Neural progenitor cell (in vitro differentiated cells): Measurements from ENCODE around the gene MTG2.

Experiments used
- EZH2 ChIP-seq: fragments of 200-600 bp; sonication (generic); IDR thresholded peaks from 2 replicates; pipeline ENCODE4 v1.6.1; 2017; ENCODE audit warnings: antibody characterized with exemption, mild to moderate bottlenecking, moderate library complexity
- EZH2phosphoT487 ChIP-seq: fragments of 200-600 bp; sonication (generic); IDR thresholded peaks from 2 replicates; pipeline ENCODE4 v1.6.1; 2017; ENCODE audit warnings: antibody characterized with exemption
- TF ChIP-seq, protein P1 (sequence below): fragments of 200-600 bp; sonication (generic); IDR thresholded peaks from 2 replicates; pipeline ENCODE4 v1.5.1; 2017; ENCODE audit warnings: antibody characterized with exemption, mild to moderate bottlenecking

DNA sequence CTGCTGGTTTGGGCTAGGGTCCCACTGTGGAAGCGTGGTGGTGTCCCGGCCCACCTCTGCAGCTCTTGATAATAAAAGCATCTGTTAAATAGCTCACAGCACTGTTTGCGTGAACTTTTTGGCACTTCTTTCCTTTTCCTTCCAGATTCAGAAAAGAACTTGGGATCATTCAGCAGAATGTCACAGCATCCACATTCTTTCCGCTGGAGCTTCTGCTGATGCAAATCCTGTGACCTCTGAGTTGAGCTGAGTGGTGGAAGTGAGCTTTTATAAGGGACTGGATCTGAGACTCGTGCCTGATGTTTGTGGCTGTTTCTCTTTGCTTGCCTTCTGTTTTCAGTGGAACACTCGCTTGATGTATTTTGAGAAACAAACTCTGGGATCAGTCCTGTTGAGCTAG lies 59.3 kb downstream of the MTG2 start:
- TF ChIP-seq EZH2 (no peak), EZH2phosphoT487 (no peak)
- TF ChIP-seq, protein P1, sequence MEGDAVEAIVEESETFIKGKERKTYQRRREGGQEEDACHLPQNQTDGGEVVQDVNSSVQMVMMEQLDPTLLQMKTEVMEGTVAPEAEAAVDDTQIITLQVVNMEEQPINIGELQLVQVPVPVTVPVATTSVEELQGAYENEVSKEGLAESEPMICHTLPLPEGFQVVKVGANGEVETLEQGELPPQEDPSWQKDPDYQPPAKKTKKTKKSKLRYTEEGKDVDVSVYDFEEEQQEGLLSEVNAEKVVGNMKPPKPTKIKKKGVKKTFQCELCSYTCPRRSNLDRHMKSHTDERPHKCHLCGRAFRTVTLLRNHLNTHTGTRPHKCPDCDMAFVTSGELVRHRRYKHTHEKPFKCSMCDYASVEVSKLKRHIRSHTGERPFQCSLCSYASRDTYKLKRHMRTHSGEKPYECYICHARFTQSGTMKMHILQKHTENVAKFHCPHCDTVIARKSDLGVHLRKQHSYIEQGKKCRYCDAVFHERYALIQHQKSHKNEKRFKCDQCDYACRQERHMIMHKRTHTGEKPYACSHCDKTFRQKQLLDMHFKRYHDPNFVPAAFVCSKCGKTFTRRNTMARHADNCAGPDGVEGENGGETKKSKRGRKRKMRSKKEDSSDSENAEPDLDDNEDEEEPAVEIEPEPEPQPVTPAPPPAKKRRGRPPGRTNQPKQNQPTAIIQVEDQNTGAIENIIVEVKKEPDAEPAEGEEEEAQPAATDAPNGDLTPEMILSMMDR = no peak
